NCI-H146 treated with DMSO at 0.1 percent for 48 hours (cell line): ENCODE results near the gene MAP4K3.

Experiments used
- DNase-seq: peaks from one replicate; lab custom pipeline; 2025; ENCODE audit not compliant: unreplicated experiment; lab: John Stamatoyannopoulos, UW

MAP4K3 gene

DNA sequence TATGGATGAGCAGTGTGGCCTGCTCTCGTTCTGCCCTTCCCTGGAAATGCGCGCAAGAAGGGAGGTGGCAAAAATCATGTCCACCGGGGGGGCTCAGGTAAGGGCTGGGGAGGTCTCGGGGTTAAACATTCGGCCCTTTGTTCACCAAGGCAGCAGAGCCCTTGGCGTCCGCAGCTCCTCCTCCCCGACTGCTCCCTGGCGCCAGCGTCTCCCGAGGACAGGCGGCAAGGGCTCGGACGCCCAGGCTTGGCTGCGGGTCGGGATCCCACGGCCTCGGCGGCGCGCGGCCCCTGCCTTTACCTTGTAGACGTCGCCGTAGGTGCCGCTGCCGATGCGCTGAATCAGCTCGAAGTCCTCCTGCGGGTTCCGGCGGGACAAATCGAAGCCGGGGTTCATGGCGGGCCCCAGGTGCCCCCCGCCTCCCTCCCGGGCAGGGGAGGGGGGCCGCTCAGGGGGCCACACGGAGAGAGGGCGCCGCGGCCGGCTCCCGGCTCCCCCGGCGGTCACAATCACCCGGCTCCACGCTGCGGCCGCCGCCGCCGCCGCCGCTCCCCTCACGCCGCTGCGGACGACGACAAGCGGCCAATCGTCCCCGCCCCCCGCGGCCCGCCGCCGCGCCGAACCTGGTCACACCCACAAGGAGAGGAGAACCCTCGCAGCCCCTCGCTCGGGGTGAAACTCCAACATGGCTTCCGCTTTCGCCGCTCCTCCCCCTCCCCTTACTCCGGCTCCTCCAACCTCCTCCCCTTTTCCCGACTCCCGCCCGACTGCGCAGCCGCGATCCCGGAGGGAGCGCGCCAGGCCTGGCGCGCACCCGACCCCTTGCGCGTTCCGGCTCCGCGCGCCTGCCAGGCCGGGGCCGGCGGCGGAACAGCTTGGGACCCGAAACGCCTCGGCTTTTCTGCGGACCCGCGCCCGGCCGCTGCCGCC lies at the start of gene MAP4K3:
MAP4K3 (minus strand) TSS at position 694 of the 930 bp plus-strand sequence; CDS start at position 396, 298 bp downstream.
- DNase-seq, result peak; percentile 92

DNA sequence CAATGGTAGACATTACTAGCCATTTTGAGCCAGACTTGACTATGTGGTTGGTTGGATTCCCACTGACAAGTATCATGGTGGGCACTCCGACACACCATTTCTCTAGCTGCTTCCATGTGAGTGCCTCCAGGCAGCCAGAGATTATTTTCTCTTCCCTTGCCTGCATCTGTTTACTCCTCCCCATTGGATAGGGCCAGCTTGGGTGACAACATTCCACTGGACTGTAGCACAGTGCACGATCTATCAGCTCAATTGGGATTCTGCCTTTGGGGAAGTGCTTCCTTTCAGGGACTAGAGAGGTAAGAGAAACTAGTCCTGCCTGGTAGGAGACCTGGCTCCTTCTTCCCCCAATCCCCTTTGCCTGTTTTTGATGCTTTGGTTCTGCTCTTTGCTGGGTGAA lies 49.0 kb upstream of the MAP4K3 start:
- no peak for DNase-seq

DNA sequence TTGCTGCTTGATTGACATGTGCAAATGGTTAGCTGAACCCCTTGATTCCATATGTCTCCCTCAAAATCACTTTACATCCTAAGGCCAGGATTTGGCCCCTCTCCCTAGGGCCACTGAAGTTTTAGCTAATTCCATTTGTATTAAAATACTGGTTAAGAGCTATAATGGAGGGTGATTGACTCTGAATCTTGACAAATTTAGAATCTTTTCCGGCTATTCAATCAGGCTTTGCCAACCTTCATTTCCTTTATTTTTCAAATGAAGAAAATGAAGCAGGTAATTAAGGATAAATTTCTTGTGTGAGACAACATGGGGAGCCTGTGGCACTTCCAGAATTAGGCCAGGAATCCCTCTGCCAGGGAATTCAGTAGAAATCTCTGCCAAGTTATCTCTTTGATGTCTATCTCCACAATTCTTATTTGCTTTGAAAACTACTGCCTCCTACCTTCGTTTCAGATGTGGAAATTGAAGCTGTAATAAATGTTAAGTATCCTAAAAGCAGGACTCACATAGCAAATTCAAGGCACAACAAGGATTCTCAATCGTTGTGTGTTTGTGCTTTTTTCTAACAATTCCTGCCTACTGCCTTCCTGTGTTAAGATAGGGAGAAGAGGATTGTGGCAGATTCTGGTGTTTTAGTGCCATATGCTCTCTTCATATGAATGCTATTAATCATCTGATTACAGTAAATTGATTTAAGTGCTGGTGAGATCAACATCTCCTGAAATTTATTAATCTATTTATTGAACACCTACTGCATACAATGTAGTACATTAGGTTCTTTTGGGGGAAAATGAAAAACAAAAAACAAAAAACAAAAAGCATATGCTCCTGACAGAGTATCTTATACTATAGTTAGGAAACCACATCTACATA lies 47.8 kb upstream of the MAP4K3 start:
- DNase-seq, result no peak

DNA sequence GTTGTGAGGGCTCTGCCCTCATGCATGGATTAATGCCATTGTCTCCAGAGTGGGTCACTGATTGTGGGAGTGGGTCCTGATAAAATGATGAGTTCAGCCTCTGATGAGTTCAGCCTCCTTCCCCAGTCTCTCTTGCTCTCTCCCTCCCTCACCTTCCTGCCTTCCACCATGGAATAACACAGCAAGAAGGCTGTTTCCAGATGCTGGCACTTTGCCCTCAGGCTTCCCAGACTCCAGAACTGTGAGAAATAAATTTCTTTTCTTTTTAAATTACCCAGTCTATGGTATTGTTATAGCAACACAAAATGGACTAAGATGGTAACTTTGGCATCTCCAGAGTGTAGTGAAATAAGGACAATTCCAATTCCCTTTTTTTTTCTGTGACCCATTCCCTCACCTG lies 47.1 kb upstream of the MAP4K3 start:
- DNase-seq, result no peak

DNA sequence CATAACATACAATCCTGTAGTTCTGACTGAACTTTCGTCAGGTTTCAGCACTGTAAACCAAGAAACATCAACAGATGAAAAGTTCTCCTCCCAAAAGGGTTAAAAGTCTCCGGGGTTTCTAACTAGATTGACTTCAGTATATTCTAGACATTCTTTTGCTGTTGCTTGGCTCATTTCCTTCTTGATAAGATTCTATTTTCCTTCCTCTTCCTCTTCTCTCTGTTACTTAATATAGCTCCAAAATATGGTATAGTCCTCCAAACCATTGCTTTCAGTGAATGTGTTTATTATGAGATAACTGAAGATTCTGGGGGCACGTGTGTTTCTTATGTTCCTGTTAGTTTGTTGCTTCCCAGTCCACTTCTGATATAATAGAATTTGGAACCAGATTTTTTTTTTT lies 46.4 kb upstream of the MAP4K3 start:
- no peak for DNase-seq

DNA sequence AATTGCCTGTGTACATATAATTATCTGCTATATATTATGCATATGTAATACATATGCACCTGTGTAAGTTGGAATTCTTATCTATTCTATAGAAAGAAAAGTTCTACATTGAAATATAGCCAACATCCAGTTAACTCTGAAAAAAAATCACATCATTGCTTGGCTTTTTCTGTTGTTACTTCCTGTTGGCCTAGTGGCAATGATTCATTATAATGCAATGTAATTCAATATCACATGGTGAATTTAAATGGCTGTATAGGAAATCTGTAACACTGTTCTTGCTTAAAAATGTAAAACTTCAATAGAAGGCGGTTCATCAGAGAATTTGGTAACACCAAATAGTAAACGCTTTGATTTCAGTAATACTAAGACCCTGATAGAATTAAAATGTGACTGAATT lies 44.5 kb upstream of the MAP4K3 start:
- no peak for DNase-seq

DNA sequence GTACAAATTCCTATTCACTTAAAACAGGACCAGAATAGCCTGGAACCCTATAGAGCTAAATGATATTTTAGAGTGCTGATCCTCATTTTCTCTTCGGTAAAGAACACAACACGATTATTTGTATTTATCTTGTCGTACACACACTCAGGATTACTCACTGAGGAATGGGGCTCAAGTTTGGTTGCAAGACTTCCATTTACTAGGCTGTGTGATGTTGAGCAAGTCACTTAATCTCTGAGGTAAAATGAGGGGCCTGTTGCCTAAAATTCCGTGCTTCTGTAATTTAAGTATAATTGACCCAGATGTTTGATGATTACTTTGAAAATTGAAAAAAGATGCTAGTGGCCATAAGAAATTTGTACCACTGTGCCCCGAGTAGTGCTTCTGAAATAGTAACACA lies 42.6 kb upstream of the MAP4K3 start:
- DNase-seq, result no peak

DNA sequence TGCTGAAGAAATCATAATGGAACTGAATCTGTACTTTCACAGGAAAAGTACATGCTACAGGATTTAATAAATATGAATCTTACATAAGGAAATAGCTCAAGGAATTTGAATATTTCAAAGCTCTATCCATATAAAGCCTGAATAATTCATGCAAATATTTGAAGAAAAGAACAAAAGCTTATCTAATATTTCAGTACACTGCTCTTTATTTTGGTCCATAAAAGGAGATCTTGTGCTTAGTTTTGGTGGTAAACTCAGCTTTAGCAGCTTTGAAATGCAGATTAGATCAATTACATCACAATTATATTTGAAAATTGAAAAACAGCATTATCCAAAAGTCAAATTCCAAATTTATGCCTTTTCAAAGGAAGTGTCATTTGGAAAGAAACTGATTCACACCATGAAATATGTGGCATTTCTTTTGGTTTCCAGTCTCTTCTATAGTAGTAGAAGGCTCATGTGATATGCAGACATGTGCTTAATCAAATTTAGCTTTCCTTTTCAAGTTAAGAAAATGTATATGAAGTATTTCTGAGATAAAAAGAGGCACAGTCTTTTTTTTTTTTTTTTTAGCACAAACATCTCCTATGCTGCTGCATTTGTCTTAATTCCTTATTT lies 42.1 kb upstream of the MAP4K3 start:
- DNase-seq, result no peak

DNA sequence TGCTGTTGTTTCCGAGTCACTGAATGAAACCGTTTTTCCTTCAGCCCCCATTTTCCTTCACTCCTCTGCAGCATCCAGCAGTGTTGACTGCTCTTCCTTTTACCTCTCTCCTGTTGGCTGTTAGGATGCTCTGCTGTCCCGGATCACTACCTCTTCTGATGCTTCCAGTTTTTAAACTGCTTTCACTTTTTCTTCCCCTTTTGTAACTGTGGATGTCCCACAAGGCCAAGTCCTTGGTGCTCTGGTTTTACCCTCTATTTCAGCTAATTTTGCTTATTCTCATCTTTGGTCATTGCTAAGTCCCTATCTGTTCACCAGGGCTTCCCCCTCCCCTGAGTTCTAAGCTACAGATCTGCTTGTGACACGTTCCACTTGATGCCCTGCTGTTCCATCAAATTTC lies 39.4 kb upstream of the MAP4K3 start:
- no peak for DNase-seq

DNA sequence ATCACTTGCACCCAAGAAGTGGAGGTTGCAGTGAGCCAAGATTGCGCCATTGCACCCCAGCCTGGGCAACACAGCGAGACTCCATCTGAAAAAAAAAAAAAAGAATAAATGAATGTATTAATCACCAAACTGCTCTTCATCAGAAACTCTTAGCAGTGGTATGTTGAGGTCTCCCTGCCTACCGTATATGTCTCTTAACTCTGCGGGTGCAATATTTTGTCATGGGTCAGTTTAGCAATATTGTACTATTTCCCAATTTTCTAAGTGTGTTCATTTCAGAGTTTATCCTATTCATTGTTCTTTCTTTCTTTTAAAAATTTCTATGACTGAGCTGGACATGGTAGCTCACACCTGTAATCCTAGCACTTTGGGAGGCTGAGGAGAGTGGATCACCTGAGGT lies 37.9 kb upstream of the MAP4K3 start:
- no peak for DNase-seq

DNA sequence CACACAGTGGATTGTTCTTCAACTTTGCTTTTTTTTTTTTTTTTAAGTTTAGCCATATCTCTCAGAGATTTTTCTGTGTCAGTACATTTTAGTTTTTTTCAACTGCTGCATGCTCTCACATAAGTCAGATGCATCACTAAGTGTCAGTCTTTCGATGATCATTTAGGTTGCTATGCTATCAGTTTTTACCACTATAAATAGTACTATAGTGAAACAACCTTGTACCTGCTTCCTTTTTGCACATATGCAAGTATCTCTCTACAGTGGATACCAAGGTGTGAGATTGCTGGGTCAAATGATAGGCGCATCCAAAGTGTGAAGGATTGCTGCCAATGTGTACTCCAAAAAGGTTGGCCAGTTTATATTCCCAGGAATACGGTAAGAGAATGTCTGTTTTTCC lies 33.5 kb upstream of the MAP4K3 start:
- no peak for DNase-seq

DNA sequence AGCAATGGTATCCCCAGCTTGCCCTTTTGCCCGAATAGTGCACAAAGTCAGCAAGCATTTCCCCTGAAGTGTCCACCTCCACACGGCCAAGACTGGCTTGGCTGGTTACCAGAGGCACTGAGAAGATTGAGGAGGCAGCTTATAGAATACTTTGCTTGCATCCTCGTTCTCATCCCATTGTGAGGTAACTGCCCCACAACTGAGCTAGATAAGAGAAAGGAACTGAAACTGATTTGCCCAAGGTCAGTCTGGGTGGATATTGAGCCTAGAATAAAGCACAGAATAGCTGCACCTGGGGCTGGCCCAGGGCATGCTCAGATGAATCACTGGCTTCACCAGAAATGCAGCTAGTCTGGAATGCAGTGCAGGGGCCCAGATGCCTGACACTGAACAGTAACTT lies 32.7 kb upstream of the MAP4K3 start:
- DNase-seq, result no peak

DNA sequence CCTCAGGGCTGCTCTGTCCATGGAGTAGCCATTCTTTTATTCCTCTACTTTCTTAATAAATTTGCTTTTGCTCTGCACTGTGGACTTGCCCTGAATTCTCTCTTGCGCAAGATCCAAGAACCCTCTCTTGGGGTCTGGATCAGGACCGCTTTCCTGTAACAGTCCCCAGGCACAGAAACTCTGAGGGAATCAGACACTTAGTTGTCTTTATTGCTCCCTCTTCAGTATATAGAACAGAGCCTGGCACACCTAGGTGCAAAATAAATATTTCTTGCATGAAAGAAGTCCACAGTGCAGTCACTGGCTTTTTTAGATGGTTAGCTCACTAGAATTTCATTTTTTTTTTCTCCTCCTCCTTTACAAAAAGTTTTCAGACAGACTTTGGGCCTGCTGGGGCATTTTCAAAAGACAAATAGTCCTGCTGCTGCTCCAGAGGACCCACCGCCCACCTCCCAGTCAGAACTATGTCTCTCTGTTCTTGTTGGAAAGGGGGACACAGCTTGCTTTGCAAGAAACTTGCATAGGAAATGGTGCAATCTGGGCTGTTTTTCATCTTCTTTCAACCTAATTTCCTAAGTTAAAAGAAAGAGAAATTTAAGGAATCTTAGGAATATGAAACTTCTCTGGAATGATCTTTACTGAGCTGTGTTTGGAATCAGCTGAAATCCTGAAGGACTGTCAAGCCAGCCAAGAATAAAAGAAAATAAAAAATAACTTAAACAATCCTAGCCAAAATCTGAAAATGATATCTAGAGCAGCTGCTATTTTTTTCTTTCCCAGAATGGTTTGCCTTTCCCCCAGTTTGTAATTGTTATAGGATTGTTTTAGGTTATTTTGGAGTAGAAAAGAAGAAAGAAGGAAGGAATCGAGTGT lies 31.7 kb upstream of the MAP4K3 start:
- DNase-seq, result no peak

DNA sequence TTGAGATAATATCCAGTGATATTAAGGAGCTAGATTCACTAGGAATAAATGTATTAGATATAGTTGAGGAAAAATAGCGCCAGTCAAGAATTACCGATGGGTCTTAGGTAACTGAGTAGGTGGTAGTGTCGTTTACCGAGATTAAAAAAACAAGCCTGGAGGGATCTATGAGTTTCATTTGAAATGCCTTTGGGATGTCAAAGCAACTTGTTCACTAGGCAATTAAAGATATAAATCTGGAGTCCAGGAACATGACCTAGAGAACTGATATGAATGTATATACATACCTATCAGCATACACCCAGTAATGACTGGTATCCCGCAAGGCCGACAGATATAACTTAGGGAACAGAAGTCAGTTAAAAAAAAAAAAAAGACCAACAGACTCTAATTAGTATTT lies 29.2 kb upstream of the MAP4K3 start:
- no peak for DNase-seq

DNA sequence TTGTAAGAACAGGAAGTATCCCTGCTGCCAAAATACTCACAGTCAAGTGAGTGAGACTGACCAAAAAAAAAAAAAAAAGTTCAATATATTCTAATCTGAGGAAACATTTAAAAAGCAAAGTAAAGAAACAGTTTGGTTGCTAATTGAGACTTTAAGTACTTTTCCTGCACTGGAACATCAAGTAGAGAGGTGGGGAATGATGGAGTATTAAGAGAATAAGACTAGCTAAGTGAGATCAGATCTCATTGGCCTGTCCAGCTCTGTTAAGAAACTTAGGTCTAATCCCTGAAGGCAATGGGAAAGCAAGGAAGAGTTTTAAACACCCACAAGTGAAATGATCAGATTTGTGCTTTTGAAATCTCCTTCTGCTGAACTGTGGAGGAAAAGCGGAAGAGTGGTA lies 27.8 kb upstream of the MAP4K3 start:
- DNase-seq, result no peak

DNA sequence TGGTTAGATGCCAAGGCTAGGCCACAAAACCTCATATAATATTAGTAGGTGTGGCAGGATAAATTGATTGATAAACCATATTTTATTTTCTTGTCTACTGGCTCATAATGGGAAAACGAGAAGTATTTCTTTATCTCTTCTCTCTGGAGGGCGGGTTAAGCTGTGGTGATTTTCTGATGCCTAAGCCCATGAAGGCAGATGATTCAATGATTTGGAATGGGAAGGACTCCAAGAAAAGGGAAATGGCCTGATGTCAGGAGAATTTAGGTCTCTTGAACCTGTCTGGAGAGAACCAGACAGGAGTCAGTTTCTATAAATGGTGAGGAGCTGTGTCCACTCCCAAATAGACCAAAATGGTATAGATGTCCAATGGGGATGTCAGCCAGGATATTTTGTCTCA lies 18.7 kb upstream of the MAP4K3 start:
- no peak for DNase-seq

DNA sequence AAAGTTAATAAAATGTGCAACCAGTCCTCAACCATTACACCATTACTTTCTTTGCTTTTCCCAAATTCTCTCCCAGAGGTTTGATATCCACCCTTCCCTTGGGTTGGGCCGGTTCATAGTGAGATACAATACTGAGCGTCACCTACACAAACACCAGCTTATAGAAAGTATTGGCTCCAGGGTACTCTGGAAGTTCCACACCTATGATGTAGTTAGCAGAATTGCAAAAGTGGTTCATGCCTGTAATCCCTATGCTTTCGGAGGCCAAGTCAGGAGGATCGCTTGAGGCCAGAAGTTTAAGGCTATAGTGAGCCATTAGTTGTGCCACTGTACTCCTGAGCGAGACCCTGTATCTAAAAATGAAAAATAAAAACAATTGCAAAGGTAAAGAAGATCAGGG lies 15.3 kb upstream of the MAP4K3 start:
- no peak for DNase-seq

DNA sequence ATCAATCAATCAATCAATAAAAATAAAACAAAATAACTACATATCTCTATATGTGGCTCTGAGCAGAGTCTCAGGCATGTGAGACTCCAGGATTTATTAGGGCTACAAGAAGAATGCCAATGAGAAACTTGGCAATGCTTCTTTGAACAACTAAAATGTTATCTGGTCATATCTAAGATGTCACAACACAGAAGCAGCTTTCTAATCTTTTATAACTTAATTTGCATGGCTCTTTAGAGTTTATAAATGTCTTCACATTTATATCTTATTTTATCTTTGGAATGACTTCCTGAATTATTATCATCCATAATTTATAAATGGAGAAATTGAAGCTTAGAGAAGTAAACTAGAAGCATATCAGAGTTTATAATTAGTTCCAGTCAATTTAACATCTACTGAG lies 14.9 kb upstream of the MAP4K3 start:
- no peak for DNase-seq

DNA sequence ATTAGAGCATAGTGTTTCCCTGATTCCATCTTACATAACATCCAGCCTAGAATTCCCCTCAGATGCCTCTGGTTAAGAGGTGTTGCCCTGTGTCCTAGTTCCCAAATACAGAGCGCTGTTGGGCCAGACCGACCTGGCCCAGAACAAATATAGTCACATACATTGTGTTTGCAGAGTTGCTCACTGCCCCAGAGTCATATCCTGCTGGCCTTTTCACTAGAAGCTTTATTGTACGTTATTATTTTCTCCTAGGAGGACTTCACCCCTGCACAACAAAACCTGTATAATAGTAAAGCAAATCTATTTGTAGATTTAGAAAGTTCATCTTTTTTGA lies 11.1 kb upstream of the MAP4K3 start:
- DNase-seq, result no peak

DNA sequence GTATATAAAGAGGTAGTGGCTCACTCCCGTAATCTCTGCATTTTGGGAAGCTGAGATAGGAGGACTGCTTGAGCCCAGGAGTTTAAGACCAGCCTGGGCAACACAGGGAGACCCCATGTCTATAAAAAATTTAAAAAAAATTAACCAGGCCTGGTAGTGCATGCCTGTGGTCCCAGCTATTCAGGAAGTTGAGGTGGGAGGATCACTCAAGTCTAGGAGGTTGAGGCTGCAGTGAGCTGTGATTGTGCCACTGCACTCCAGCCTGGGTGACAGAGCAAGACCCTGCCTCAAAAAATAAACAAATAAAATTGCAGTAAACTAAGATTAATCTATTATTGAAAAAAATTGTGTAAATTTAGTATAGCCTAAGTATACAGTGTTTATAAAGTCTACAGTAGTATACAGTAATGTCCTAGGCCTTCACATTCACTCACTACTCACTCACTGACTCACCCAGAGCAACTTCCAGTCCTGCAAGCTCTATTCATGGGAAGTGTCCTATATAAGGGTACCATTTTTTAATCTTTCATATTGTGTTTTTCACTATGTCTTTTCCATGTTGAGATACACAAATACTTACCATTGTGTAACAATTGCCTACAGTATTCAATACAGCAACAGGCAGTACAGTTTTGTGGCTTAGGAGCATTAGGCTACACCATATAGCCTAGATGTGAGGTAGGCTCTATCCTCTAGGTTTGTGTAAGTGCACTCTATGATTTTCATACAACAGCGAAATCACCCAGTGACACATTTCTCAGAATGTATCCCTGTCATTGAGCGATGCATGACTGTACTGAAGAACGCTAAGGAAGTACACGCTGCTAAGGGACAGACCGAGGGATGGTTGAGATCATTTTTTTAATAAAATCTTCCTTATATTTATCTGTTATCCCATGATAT lies 10.4 kb upstream of the MAP4K3 start:
- DNase-seq, result no peak
